Measurements from ENCODE around the gene NR6A1.
"Not testable (repeated sequence)": the region's sequence is repeated elsewhere in the genome, so short reads cannot be mapped to it uniquely, and the experiment has no call there.

NR6A1 gene

GRCh38 chr9:124741662-124742061 is 29.4 kb downstream of the NR6A1 start:
- peaks cover 6% of the 10 kb centered on the region for H3K27me3 Mint-ChIP-seq
- H3K4me1 Mint-ChIP-seq (ENCODE audit: low read depth), result no peaks in the 10 kb centered on the region
- H3K4me3 Mint-ChIP-seq, result no peak overlapping the region
- H3K27ac Mint-ChIP-seq, result no peak overlapping the region
- no peaks in the 10 kb centered on the region for H3K9me3 Mint-ChIP-seq (ENCODE audit: low read depth)
- no peaks in the 10 kb centered on the region for H3K36me3 Mint-ChIP-seq

- Mint-ChIP-seq H3K9me3 (ENCODE audit: low read depth) (no peaks in the 10 kb centered on the region), H3K36me3 (no peaks in the 10 kb centered on the region), H3K27ac (no peak overlapping the region), H3K4me1 (ENCODE audit: low read depth) (no peaks in the 10 kb centered on the region), H3K4me3 (no peak overlapping the region), H3K27me3 (peaks cover 6% of the 10 kb centered on the region)
Observed at GRCh38 chr9:124741149-124741548, 30.0 kb downstream of the NR6A1 start.

- no peak overlapping the region for H3K4me3 Mint-ChIP-seq
- no peaks in the 10 kb centered on the region for H3K9me3 Mint-ChIP-seq (ENCODE audit: low read depth)
Observed at GRCh38 chr9:124739360-124739759, 31.8 kb downstream of the NR6A1 start.

GRCh38 chr9:124738075-124738474 is 33.0 kb downstream of the NR6A1 start:
- H3K27me3 Mint-ChIP-seq; H3K9me3 Mint-ChIP-seq (ENCODE audit: low read depth); H3K27ac Mint-ChIP-seq; H3K4me3 Mint-ChIP-seq; H3K36me3 Mint-ChIP-seq; H3K4me1 Mint-ChIP-seq (ENCODE audit: low read depth): not testable (repeated sequence)

More at GRCh38 chr9:124739360-124739759, 31.8 kb downstream of the NR6A1 start:
- peaks cover 9% of the 10 kb centered on the region for H3K27me3 Mint-ChIP-seq
- no peaks in the 10 kb centered on the region for H3K36me3 Mint-ChIP-seq
- H3K27ac Mint-ChIP-seq, result no peak overlapping the region
- peaks cover 4% of the 10 kb centered on the region for H3K4me1 Mint-ChIP-seq (ENCODE audit: low read depth)

GRCh38 chr9:124735121-124735520 is 36.0 kb downstream of the NR6A1 start:
- H3K9me3 Mint-ChIP-seq (ENCODE audit: low read depth), result no peaks in the 10 kb centered on the region
- peaks cover 9% of the 10 kb centered on the region for H3K27me3 Mint-ChIP-seq
- H3K27ac Mint-ChIP-seq, result no peak overlapping the region
- H3K4me3 Mint-ChIP-seq, result no peak overlapping the region
- no peaks in the 10 kb centered on the region for H3K36me3 Mint-ChIP-seq
- H3K4me1 Mint-ChIP-seq (ENCODE audit: low read depth), result peaks cover 4% of the 10 kb centered on the region

- H3K27me3 Mint-ChIP-seq, result peaks cover 11% of the 10 kb centered on the region
- not testable (repeated sequence) for H3K4me3 Mint-ChIP-seq
Observed at GRCh38 chr9:124734741-124735083, 36.4 kb downstream of the NR6A1 start.

GRCh38 chr9:124733964-124734740 is 37.0 kb downstream of the NR6A1 start:
- H3K36me3 Mint-ChIP-seq, result no peaks in the 10 kb centered on the region
- peaks cover 11% of the 10 kb centered on the region for H3K27me3 Mint-ChIP-seq
- no peak overlapping the region for H3K27ac Mint-ChIP-seq

More at GRCh38 chr9:124734741-124735083, 36.4 kb downstream of the NR6A1 start:
- not testable (repeated sequence) for H3K9me3 Mint-ChIP-seq (ENCODE audit: low read depth); H3K4me1 Mint-ChIP-seq (ENCODE audit: low read depth); H3K36me3 Mint-ChIP-seq; H3K27ac Mint-ChIP-seq

GRCh38 chr9:124730772-124731171 is 40.3 kb downstream of the NR6A1 start:
- H3K4me1 Mint-ChIP-seq (ENCODE audit: low read depth), result peaks cover 4% of the 10 kb centered on the region
- peaks cover 9% of the 10 kb centered on the region for H3K27me3 Mint-ChIP-seq
- H3K9me3 Mint-ChIP-seq (ENCODE audit: low read depth), result no peaks in the 10 kb centered on the region
- H3K27ac Mint-ChIP-seq, result no peak overlapping the region
- H3K36me3 Mint-ChIP-seq, result no peaks in the 10 kb centered on the region
- H3K4me3 Mint-ChIP-seq, result no peak overlapping the region

More at GRCh38 chr9:124733964-124734740, 37.0 kb downstream of the NR6A1 start:
- Mint-ChIP-seq H3K4me1 (ENCODE audit: low read depth) (peaks cover 4% of the 10 kb centered on the region), H3K9me3 (ENCODE audit: low read depth) (no peaks in the 10 kb centered on the region), H3K4me3 (no peak overlapping the region)

- Mint-ChIP-seq H3K4me1 (ENCODE audit: low read depth) (no peaks in the 10 kb centered on the region), H3K27ac (no peak overlapping the region), H3K27me3 (peaks cover 7% of the 10 kb centered on the region), H3K4me3 (no peak overlapping the region), H3K36me3 (no peaks in the 10 kb centered on the region), H3K9me3 (ENCODE audit: low read depth) (no peaks in the 10 kb centered on the region)
Observed at GRCh38 chr9:124726886-124727285, 44.2 kb downstream of the NR6A1 start.

- no peak overlapping the region for H3K27ac Mint-ChIP-seq
- H3K27me3 Mint-ChIP-seq, result peaks cover 3% of the 10 kb centered on the region
- no peak overlapping the region for H3K4me3 Mint-ChIP-seq
- H3K9me3 Mint-ChIP-seq (ENCODE audit: low read depth), result no peaks in the 10 kb centered on the region
- no peaks in the 10 kb centered on the region for H3K36me3 Mint-ChIP-seq
- no peaks in the 10 kb centered on the region for H3K4me1 Mint-ChIP-seq (ENCODE audit: low read depth)
Observed at GRCh38 chr9:124725068-124725452, 46.1 kb downstream of the NR6A1 start.

GRCh38 chr9:124724415-124725067 is 46.6 kb downstream of the NR6A1 start:
- no peaks in the 10 kb centered on the region for H3K36me3 Mint-ChIP-seq
- no peak overlapping the region for H3K4me3 Mint-ChIP-seq
- H3K9me3 Mint-ChIP-seq (ENCODE audit: low read depth), result no peaks in the 10 kb centered on the region
- peaks cover 2% of the 10 kb centered on the region for H3K27me3 Mint-ChIP-seq
- no peak overlapping the region for H3K27ac Mint-ChIP-seq
- no peaks in the 10 kb centered on the region for H3K4me1 Mint-ChIP-seq (ENCODE audit: low read depth)

- Mint-ChIP-seq H3K27me3 (peaks cover 2% of the 10 kb centered on the region), H3K4me3 (no peak overlapping the region), H3K27ac (no peak overlapping the region), H3K36me3 (no peaks in the 10 kb centered on the region), H3K9me3 (ENCODE audit: low read depth) (no peaks in the 10 kb centered on the region), H3K4me1 (ENCODE audit: low read depth) (no peaks in the 10 kb centered on the region)
Observed at GRCh38 chr9:124723352-124723751, 47.8 kb downstream of the NR6A1 start.

- H3K4me1 Mint-ChIP-seq (ENCODE audit: low read depth), result no peaks in the 10 kb centered on the region
- no peaks in the 10 kb centered on the region for H3K36me3 Mint-ChIP-seq
- H3K4me3 Mint-ChIP-seq, result no peak overlapping the region
- no peaks in the 10 kb centered on the region for H3K9me3 Mint-ChIP-seq (ENCODE audit: low read depth)
- H3K27ac Mint-ChIP-seq, result no peak overlapping the region
- H3K27me3 Mint-ChIP-seq, result peaks cover 2% of the 10 kb centered on the region
Observed at GRCh38 chr9:124721109-124721906, 49.8 kb downstream of the NR6A1 start.

- H3K4me3 Mint-ChIP-seq, result no peak overlapping the region
- no peaks in the 10 kb centered on the region for H3K36me3 Mint-ChIP-seq
- no peaks in the 10 kb centered on the region for H3K4me1 Mint-ChIP-seq (ENCODE audit: low read depth)
- peaks cover 2% of the 10 kb centered on the region for H3K27me3 Mint-ChIP-seq
- H3K27ac Mint-ChIP-seq, result no peak overlapping the region
- no peaks in the 10 kb centered on the region for H3K9me3 Mint-ChIP-seq (ENCODE audit: low read depth)
Observed at GRCh38 chr9:124720429-124721108, 50.5 kb downstream of the NR6A1 start.

GRCh38 chr9:124718928-124719327 is 52.2 kb downstream of the NR6A1 start:
- H3K4me1 Mint-ChIP-seq (ENCODE audit: low read depth), result no peaks in the 10 kb centered on the region
- no peak overlapping the region for H3K4me3 Mint-ChIP-seq
- peaks cover 2% of the 10 kb centered on the region for H3K27me3 Mint-ChIP-seq
- H3K36me3 Mint-ChIP-seq, result no peaks in the 10 kb centered on the region
- no peak overlapping the region for H3K27ac Mint-ChIP-seq
- H3K9me3 Mint-ChIP-seq (ENCODE audit: low read depth), result no peaks in the 10 kb centered on the region

All from activated naive CD8-positive, alpha-beta T cell (primary cell).